ENCODE data around the gene ABLIM1. TPM values are rescaled to one million over a fixed set of nuclear protein-coding genes. Genes with fewer than 3 reads are reported as not detected.

Gene ABLIM1
- polyA plus RNA-seq, 1 donor, result 132 TPM

DNA sequence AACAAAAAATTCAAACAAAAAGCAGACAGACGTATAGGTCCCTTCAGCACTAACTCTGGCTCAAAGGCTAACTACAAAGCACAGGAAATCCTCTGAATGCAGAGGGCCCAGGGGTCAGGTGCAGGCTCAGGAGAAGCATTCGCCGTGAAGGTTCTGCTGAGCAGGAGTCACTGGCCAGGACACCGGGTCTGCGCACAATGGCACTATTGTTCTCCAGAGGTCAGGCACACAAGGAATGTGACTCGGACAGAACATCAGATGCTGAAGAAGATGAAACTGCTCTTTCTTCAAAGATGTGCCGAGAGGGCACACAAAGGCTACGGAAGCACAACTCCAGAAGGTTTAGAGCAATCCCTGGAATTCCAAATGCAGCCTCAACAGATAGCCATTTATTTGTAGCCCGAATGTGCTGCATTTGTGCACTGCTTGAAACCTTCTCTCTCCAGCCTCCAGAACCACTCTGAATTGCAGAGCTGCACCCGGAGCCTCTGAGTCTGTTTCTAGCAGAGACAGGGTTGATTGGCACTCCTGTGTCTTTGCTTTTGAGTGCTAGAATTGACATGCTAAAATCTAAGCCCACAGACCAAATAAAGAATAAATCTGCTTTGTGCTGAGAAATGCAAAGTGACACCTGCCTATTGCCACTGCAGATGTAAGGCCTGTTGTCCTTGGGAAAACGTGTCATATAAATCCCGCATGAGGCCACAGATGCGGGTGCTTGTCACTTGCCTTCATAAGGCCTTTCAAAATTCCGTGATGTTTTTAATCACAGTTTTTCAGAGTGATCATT is 168.4 kb downstream of the ABLIM1 start:
- no peak for DNase-seq

GRCh38 chr10:114487815-114488536 is 170.1 kb downstream of the ABLIM1 start:
- DNase-seq, result no peak

GRCh38 chr10:114486938-114487814 is 170.9 kb downstream of the ABLIM1 start:
- no peak for DNase-seq

GRCh38 chr10:114485696-114486400 is 172.2 kb downstream of the ABLIM1 start:
- DNase-seq, result no peak

DNA sequence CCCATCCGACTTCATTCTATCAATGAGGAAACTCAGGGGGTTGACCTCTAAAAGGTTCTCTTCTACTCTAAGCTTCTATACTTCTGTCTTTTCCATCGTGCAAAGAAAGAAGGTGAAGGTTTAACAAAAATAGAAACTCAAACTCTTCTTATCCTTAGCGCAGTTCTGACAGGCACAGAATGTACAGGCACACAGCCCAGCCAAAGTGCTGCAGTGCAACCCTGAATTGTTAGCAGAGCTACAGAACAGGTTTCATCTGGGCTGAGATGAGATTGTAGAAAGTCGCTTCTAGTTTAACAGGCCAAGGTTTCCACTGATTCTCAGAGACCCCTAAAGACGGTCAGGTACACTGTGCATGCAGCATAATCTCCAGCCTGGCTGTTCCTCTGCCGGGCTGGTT is 174.5 kb downstream of the ABLIM1 start:
- DNase-seq, result no peak

GRCh38 chr10:114482480-114483304 is 175.4 kb downstream of the ABLIM1 start:
- no peak for DNase-seq

DNA sequence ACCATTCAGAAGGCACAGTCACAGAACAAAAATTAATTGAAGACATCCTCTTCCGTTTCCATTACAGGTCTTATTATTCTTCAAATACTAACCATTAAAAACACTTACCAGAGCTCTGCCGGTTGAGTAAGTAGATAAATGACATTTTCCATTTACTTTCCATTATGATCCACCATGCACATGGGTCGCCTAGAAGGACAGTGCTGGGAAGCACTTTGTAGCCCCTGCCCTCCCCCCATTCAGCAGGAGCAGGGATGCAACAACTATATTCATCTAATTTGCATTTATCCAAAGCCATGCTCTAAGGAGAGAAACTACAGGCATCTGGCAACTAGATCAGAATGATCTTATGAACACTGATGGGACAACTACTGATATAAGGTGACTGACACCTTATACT is 177.0 kb downstream of the ABLIM1 start:
- no peak for DNase-seq

DNA sequence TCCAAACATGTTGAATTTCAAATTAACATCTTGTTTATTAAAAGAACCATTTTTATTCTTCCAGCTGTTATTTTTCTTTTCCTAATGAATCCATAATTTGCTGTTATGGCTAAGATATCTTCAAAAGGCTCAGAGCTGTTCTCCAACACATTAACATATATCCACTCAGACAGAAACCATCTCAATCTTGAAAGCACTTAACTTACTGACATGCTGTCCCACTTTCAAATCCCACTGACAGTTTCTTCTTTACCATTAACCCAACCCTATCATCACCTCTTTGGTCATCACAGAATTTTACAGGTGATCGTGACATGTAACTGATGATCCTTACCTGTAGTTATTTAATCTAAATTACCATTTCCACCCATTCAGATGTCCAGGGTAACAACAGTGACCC is 178.2 kb downstream of the ABLIM1 start:
- no peak for DNase-seq

- DNase-seq, result no peak
Measured at GRCh38 chr10:114479307-114479706, 178.8 kb downstream of the ABLIM1 start.

GRCh38 chr10:114478281-114478680 is 179.8 kb downstream of the ABLIM1 start:
- no peak for DNase-seq

DNA sequence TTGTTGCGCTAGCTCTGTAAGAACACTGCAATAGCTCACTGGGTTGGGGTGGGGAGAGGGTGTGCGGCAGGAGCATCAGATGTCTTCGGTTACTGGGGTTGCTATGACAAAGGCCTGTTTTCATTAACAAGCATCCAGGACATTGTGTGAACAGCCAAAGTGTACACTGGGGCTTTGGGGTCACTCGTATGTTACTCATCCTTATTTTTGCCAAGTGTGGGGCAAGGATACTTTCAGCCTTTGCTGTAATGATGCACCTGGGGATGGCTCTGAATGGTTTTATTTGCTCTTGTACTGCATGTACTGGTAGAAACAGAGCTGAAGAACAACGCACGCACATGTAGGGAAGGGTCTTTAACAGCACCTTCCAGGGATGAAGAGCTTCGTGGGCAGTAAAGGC is 180.8 kb downstream of the ABLIM1 start:
- no peak for DNase-seq

- no peak for DNase-seq
Measured at GRCh38 chr10:114474989-114475388, 183.1 kb downstream of the ABLIM1 start.

DNA sequence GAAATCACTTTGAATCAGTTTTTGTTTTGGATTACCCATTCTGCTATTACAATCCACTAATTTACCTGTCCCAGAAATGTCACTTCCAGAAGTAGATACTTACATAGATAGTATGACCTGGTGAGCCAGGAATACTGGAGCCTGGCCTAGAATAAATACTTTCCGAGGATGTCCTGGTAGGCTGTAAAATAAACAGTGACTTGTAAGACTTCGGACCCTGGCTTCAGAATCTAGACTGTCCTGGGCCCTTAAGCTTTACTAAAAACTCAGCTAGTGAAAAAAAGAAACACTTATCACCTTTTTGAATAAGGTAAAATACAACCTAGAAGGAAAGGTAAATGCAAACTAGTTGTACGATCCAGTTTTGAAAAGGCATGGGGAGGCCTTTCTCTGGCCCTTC is 184.3 kb downstream of the ABLIM1 start:
- DNase-seq, result no peak

DNA sequence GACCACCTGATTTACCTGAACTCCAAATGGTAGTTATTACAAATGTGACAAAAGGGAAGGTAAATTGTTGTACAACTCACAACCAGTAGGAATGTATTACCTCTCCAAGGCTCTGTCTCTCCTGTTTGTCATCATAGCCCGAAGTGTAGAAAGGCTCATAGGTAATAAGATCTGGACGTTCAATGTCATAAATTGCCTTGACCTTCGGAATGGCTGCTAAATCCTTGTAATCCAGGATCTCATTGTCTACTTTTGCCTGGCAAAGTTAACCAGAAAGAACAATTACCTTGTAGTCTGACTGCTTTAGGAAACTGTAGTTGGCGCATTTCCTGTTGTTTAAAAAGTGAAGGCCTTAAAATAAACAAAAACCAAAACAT is 185.2 kb downstream of the ABLIM1 start:
- no peak for DNase-seq

GRCh38 chr10:114471906-114472876 is 185.9 kb downstream of the ABLIM1 start:
- DNase-seq, result no peak

DNA sequence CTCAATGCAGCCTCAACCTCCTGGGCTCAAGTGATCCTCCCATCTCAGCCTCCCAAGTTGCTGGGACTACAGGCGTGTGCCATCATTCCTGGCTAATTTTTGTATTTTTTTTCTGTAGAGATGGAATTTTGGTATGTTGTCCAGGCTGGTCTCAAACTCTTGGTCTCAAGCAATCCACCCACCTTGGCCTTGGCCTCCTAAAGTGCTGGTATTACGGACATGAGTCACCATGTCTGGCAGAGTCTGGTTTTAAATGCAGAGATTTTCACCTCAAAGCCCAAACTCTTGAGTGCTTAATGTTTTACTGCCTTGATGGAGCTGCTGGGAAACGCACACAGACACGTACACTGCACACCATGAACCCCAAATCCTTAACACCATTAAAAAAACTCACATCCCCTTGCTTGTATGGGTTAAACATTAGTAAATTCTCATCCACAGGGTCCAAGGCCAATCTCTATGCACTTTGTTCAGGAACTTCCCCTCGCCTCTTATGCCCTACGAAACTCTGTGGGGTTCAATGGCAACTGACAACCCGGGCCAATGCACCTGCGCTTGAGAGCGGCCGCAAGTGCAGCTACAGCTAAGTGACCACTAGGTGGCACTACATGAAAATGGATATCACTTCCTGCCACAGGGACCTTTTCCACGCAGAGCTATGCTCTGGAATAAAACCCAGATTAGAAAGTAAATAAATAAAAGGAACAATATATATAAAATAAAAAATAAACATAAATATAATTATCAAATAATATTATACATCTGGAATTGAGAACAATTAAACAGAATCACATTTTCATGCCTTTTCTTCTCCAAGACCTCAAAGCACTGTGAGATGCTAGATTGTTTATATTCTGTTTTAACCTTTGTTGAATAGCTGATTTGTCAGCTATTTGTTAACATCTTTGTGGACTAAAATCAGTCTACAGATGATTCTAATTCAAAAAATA is 186.8 kb downstream of the ABLIM1 start:
- DNase-seq, result peak; percentile 65

DNA sequence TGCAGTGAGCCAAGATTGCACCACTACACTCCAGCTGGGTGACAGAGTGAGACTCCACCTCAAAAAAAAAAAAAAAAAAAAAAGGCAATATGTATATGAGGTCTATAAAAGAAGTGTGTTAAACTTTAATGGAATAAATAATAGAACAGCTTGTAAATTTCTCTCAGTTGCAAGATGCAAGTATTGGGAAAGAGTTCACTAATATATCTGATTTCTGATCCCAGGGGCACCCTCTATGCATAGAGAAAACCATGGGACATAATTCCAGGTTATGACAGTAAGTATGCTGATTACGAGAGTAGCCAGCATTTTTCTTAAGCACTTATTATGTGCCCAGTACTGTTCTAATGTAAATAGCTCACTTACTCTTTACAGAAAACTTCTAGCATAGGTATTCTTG is 187.7 kb downstream of the ABLIM1 start:
- no peak for DNase-seq

DNA sequence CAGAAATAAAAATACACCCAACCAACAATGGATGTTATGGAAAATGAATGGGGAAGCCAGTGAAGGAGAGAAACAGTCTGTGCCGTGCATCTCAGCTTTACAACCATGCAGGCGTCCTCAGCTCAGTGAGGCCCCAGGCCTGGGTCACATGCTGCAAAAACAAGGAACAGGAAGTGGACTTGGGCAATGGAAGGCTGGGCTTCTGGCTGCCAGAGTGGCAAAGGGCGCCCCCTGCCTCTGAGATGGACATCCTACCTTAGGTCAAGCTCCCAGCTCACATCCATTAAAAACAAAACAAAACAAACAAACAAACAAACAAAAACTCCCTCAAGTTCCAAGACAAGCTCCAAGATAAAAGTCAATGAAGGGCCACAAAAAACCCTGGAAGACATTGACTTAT is 199.1 kb downstream of the ABLIM1 start:
- DNase-seq, result no peak

Data from left kidney (tissue), 2 donors.